HepG2 (cell line): ENCODE data around the gene XPO1. TPM values are rescaled to one million over a fixed set of nuclear protein-coding genes. Genes with fewer than 3 reads are reported as not detected.

Experiments
- BRD4 ChIP-seq: sonication (generic); formaldehyde crosslinking; IDR thresholded peaks from 2 replicates; pipeline ENCODE4 v1.4.0; 2020; ENCODE audit warnings: missing genetic modification reagents
- CHCHD3 ChIP-seq: sonication (generic); formaldehyde crosslinking; IDR thresholded peaks from 2 replicates; pipeline ENCODE4 v1.8.0; 2022; ENCODE audit warnings: mild to moderate bottlenecking, missing genetic modification reagents, moderate library complexity
- EP300 ChIP-seq, 3 experiments: sonication (generic) in 1 of 3; formaldehyde crosslinking in 1 of 3; IDR thresholded peaks; 2 replicates each; pipeline versions ENCODE4 v1.5.1 to v1.6.1; 2011 to 2020; ENCODE audit warnings: low read depth in 2 of 3, low read length in 2 of 3, borderline replicate concordance in 1 of 3, improper control_type of control experiment in 1 of 3, mild to moderate bottlenecking in 1 of 3, missing genetic modification reagents in 1 of 3, moderate library complexity in 1 of 3
- HMG20B ChIP-seq: conservative IDR thresholded peaks from 2 replicates; pipeline ENCODE4 v1.6.1; 2016; ENCODE audit warnings: missing genetic modification reagents, missing compliant biosample characterization
- KDM3A ChIP-seq: IDR thresholded peaks from 2 replicates; pipeline ENCODE4 v1.6.1; 2018; ENCODE audit warnings: low read depth, missing compliant biosample characterization
- KLF13 ChIP-seq: sonication (generic); formaldehyde crosslinking; IDR thresholded peaks from 2 replicates; pipeline ENCODE4 v1.4.0; 2020; ENCODE audit warnings: mild to moderate bottlenecking, missing genetic modification reagents
- KMT2A ChIP-seq: sonication (generic); formaldehyde crosslinking; IDR thresholded peaks from 2 replicates; pipeline ENCODE4 v1.4.0; 2020; ENCODE audit warnings: missing genetic modification reagents
- MAFF ChIP-seq: IDR thresholded peaks from 2 replicates; pipeline ENCODE4 v1.6.1; 2011; ENCODE audit warnings: low read depth, low read length, improper control_type of control experiment
- NPAS2 ChIP-seq: sonication (generic); formaldehyde crosslinking; IDR thresholded peaks from 2 replicates; pipeline ENCODE4 v1.8.0; 2022; ENCODE audit warnings: mild to moderate bottlenecking, missing genetic modification reagents, borderline replicate concordance
- RBM22 ChIP-seq: fragments of 200-400 bp; formaldehyde crosslinking; optimal IDR thresholded peaks from 2 replicates; pipeline ENCODE3; 2017; ENCODE audit warnings: mild to moderate bottlenecking, low read length, moderate library complexity
- RFXANK ChIP-seq: IDR thresholded peaks from 2 replicates; pipeline ENCODE4 v1.6.1; 2016
- SRSF9 ChIP-seq: fragments of 200-400 bp; formaldehyde crosslinking; IDR thresholded peaks from 2 replicates; pipeline ENCODE4 v1.6.1; 2018; ENCODE audit warnings: borderline replicate concordance, mild to moderate bottlenecking, low read depth, low read length; ENCODE audit not compliant: insufficient read depth, poor library complexity, severe bottlenecking
- TEAD2 ChIP-seq: sonication (generic); formaldehyde crosslinking; IDR thresholded peaks from 2 replicates; pipeline ENCODE4 v1.9.0; 2021; ENCODE audit warnings: missing genetic modification reagents
- U2AF1 ChIP-seq: fragments of 200-400 bp; formaldehyde crosslinking; optimal IDR thresholded peaks from 2 replicates; pipeline ENCODE3; 2017; ENCODE audit warnings: mild to moderate bottlenecking, low read depth, low read length
- YY1 ChIP-seq: IDR thresholded peaks from 2 replicates; pipeline ENCODE4 v1.6.1; 2011; ENCODE audit warnings: low read length, low read depth, moderate library complexity, mild to moderate bottlenecking; ENCODE audit not compliant: insufficient read depth, insufficient replicate concordance
- ZBTB7B ChIP-seq: sonication (generic); formaldehyde crosslinking; IDR thresholded peaks from 2 replicates; pipeline ENCODE4 v1.4.0; 2020; ENCODE audit warnings: missing genetic modification reagents
- ZNF670 ChIP-seq: sonication (generic); formaldehyde crosslinking; IDR thresholded peaks from 2 replicates; pipeline ENCODE4 v1.8.0; 2022; ENCODE audit warnings: mild to moderate bottlenecking, missing genetic modification reagents, borderline replicate concordance
- ZNF790 ChIP-seq: sonication (generic); formaldehyde crosslinking; IDR thresholded peaks from 2 replicates; pipeline ENCODE4 v1.8.0; 2022; ENCODE audit warnings: missing genetic modification reagents, mild to moderate bottlenecking, borderline replicate concordance
- ZNF878 ChIP-seq: sonication (generic); formaldehyde crosslinking; IDR thresholded peaks from 2 replicates; pipeline ENCODE4 v1.8.1; 2023; ENCODE audit warnings: mild to moderate bottlenecking, missing genetic modification reagents, moderate library complexity
- ZNF891 ChIP-seq: sonication (generic); formaldehyde crosslinking; IDR thresholded peaks from 2 replicates; pipeline ENCODE4 v1.5.0; 2020; ENCODE audit warnings: mild to moderate bottlenecking, missing genetic modification reagents
- ZSCAN20 ChIP-seq: sonication (generic); formaldehyde crosslinking; IDR thresholded peaks from 2 replicates; pipeline ENCODE4 v1.4.0; 2020; ENCODE audit warnings: missing genetic modification reagents, mild to moderate bottlenecking, borderline replicate concordance
- polyA plus RNA-seq, 8 experiments: library from polyadenylated mRNA; depleted of rRNA in 3 of 8; stranded (reverse) in 7 of 8; unstranded in 1 of 8; fragments of >200 nt; fragmentation: Illumina TruSeq in 4 of 8; extraction: Trizol in 4 of 8; gene quantifications; 2 replicates each; pipeline versions ENCODE4 v1.2.1 to v1.2.3, GENCODE V29; 2011 to 2016; ENCODE audit warnings: low read depth in 4 of 8, missing spikeins in 1 of 8, mixed read lengths in 1 of 8; ENCODE audit not compliant: insufficient read depth in 1 of 8
- total RNA-seq, 5 experiments: library from RNA; depleted of rRNA; stranded (reverse); fragments of >200 nt; fragmentation: Illumina TruSeq; extraction: Trizol; gene quantifications; 2 replicates each; pipeline ENCODE4 v1.2.3, GENCODE V29; 2016; ENCODE audit warnings: low read depth in 1 of 5
- TF ChIP-seq, protein P1 (sequence below): sonication (generic); formaldehyde crosslinking; IDR thresholded peaks from 2 replicates; pipeline ENCODE4 v1.4.0; 2020; ENCODE audit warnings: mild to moderate bottlenecking, low read depth, missing genetic modification reagents
- TF ChIP-seq, protein P2 (sequence below): IDR thresholded peaks from 2 replicates; pipeline ENCODE4 v1.6.1; 2016
- TF ChIP-seq, protein P3 (sequence below), 2 experiments: sonication (generic) in 1 of 2; formaldehyde crosslinking in 1 of 2; IDR thresholded peaks; 2 replicates each; pipeline versions ENCODE4 v1.4.0 to v1.6.1; 2018 to 2020; ENCODE audit warnings: missing genetic modification reagents in 2 of 2, borderline replicate concordance in 1 of 2, low read depth in 1 of 2, mild to moderate bottlenecking in 1 of 2, missing biosample characterization in 1 of 2
- TF ChIP-seq, protein P4 (sequence below): sonication (generic); formaldehyde crosslinking; conservative IDR thresholded peaks from 2 replicates; pipeline ENCODE4 v1.8.0; 2022; ENCODE audit warnings: mild to moderate bottlenecking, moderate library complexity, missing genetic modification reagents

The XPO1 gene
- total and polyA plus RNA-seq, 2 of the 13 experiments (the other 11 are each of a cell fraction or from before 2014, with no cell fraction given): 67.4 to 212 TPM

DNA sequence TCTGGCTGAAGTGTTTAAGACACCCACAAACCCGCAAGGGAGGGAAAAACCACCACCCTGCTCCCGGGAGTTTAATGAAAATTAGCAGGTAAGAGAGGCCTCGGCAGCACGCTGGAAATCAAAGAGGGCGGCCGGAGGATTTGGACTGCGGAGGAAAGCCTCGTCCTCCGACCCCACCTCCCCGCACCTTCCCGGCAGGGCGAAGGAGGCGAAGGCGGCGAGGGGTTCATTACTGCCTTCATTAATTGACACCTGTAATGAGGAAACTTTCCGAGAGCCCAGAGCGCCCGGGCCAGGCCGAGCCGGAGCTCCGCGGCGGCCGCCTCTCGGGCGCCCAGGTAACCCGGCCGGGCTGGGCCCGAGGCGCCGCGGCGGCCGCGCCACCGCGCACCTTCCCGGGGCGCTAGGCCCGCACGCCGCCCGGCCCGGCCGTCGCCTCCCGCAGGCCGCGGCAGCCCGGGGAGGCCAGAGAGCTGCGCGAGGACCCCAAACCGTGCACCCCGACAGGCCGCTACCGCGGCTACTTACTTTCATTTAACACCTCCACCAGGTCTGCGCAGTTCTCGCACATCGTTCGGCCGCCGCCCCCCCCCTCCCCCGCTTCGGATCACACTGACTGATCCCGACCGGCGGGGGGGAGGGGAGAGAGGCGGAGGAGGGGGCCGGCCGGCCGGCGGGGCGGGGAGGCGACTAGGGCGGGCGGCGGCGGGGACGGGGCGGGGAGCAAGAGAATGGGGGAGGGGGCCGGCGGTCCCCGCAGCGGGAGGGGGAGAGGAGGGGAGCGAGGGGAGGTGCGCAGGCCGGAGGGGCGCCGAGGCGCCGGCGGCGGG, 67.8 kb downstream of the XPO1 start (continued):
- TF ChIP-seq, protein P1, sequence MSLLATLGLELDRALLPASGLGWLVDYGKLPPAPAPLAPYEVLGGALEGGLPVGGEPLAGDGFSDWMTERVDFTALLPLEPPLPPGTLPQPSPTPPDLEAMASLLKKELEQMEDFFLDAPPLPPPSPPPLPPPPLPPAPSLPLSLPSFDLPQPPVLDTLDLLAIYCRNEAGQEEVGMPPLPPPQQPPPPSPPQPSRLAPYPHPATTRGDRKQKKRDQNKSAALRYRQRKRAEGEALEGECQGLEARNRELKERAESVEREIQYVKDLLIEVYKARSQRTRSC (CRISPR knock-in tag): no peak
- TF ChIP-seq CHCHD3 (CRISPR knock-in tag) (no peak), KLF13 (no peak), HMG20B (CRISPR knock-in tag) (no peak), RBM22 (no peak), MAFF (no peak), ZBTB7B (CRISPR knock-in tag) (0 out of 2 replicates have a peak, but pooled peaks have one; percentile 6), ZNF670 (no peak; the same call in 1 of the 2 replicates), SRSF9 (no peak), ZNF790 (0 out of 2 replicates have a peak, but pooled peaks have one; percentile 65), YY1 (peak; percentile 65), BRD4 (CRISPR knock-in tag) (no peak; the same call in 1 of the 2 replicates), KDM3A (CRISPR knock-in tag) (no peak), NPAS2 (CRISPR knock-in tag) (no peak), KMT2A (peak; percentile 64), U2AF1 (no peak), ZNF891 (CRISPR knock-in tag) (no peak), ZSCAN20 (CRISPR knock-in tag) (peak; percentile 55; the same call in 1 of the 2 replicates), ZNF878 (CRISPR knock-in tag) (no peak), TEAD2 (no peak), RFXANK (CRISPR knock-in tag) (no peak), EP300 (IDR thresholded peaks at IDR 0.05; ENCODE audit: low read depth in 2 of 2, low read length in 2 of 2) (peak in 1 of 2 experiments; percentile 10; a peak in 1 of 4 replicates), EP300 (CRISPR knock-in tag; IDR thresholded peaks at IDR 0.05; ENCODE audit: borderline replicate concordance) (no peak)
- TF ChIP-seq, protein P2, sequence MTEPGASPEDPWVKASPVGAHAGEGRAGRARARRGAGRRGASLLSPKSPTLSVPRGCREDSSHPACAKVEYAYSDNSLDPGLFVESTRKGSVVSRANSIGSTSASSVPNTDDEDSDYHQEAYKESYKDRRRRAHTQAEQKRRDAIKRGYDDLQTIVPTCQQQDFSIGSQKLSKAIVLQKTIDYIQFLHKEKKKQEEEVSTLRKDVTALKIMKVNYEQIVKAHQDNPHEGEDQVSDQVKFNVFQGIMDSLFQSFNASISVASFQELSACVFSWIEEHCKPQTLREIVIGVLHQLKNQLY: no peak
- TF ChIP-seq, protein P3, sequence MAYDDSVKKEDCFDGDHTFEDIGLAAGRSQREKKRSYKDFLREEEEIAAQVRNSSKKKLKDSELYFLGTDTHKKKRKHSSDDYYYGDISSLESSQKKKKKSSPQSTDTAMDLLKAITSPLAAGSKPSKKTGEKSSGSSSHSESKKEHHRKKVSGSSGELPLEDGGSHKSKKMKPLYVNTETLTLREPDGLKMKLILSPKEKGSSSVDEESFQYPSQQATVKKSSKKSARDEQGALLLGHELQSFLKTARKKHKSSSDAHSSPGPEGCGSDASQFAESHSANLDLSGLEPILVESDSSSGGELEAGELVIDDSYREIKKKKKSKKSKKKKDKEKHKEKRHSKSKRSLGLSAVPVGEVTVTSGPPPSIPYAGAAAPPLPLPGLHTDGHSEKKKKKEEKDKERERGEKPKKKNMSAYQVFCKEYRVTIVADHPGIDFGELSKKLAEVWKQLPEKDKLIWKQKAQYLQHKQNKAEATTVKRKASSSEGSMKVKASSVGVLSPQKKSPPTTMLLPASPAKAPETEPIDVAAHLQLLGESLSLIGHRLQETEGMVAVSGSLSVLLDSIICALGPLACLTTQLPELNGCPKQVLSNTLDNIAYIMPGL (CRISPR knock-in tag; IDR thresholded peaks at IDR 0.05; ENCODE audit: borderline replicate concordance in 1 of 2, low read depth in 1 of 2): peak; percentile 59 to 64; a peak in 2 of 4 replicates
- TF ChIP-seq, protein P4, sequence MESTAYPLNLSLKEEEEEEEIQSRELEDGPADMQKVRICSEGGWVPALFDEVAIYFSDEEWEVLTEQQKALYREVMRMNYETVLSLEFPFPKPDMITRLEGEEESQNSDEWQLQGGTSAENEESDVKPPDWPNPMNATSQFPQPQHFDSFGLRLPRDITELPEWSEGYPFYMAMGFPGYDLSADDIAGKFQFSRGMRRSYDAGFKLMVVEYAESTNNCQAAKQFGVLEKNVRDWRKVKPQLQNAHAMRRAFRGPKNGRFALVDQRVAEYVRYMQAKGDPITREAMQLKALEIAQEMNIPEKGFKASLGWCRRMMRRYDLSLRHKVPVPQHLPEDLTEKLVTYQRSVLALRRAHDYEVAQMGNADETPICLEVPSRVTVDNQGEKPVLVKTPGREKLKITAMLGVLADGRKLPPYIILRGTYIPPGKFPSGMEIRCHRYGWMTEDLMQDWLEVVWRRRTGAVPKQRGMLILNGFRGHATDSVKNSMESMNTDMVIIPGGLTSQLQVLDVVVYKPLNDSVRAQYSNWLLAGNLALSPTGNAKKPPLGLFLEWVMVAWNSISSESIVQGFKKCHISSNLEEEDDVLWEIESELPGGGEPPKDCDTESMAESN (CRISPR knock-in tag): no peak
